Uterus (tissue), 2 donors: ENCODE data around the gene TRPC4AP.

Experiments used
- CTCF ChIP-seq, 4 experiments: fragments of 200-600 bp in 2 of 4; fragments of 450-650 bp in 2 of 4; sonication (generic) in 2 of 4; IDR thresholded peaks; one replicate each; pipeline ENCODE4 v1.5.1; 2016 to 2019; ENCODE audit warnings: antibody characterized with exemption in 4 of 4, mild to moderate bottlenecking in 2 of 4, moderate library complexity in 1 of 4
- POLR2A ChIP-seq, 2 donors: fragments of 450-650 bp; IDR thresholded peaks; one replicate each; pipeline ENCODE4 v1.6.1; 2016; ENCODE audit warnings: antibody characterized with exemption in 2 of 2, mild to moderate bottlenecking in 1 of 2, moderate library complexity in 1 of 2

GRCh38 chr20:35091816-35092523, 637 bp downstream of the TRPC4AP start:
- TF ChIP-seq POLR2A (IDR thresholded peaks at IDR 0.05) = no peak
- no peak for TF ChIP-seq CTCF (IDR thresholded peaks at IDR 0.05)
